GM12874 (cell line): ENCODE measurements around the gene BMPR1A.

Experiments
- CTCF ChIP-seq: IDR thresholded peaks from 2 replicates; pipeline ENCODE4 v1.5.1; 2011; ENCODE audit warnings: low read depth, mild to moderate bottlenecking, control low read depth, low read length, moderate library complexity; ENCODE audit not compliant: insufficient read depth

The BMPR1A gene

GRCh38 chr10:86962981-86963310 is 206.5 kb downstream of the BMPR1A start:
- TF ChIP-seq CTCF = no peak

GRCh38 chr10:86963341-86963919 is 207.0 kb downstream of the BMPR1A start:
- no peak for TF ChIP-seq CTCF

GRCh38 chr10:86964061-86964846 is 207.8 kb downstream of the BMPR1A start:
- no peak for TF ChIP-seq CTCF

- no peak for TF ChIP-seq CTCF
Measured at GRCh38 chr10:86964847-86965190, 208.4 kb downstream of the BMPR1A start.

GRCh38 chr10:86965986-86966654 is 209.7 kb downstream of the BMPR1A start:
- no peak for TF ChIP-seq CTCF

- no peak for TF ChIP-seq CTCF
Measured at GRCh38 chr10:86967481-86967941, 211.1 kb downstream of the BMPR1A start.

- no peak for TF ChIP-seq CTCF
Measured at GRCh38 chr10:86968271-86968993, 212.0 kb downstream of the BMPR1A start, which contains the start of gene ADIRF. ADIRF (plus strand) TSS chr10:86968482; CDS start chr10:86968545, 63 bp downstream.
